ENCODE measurements around the gene ADAT2. TPM values are rescaled to one million over a fixed set of nuclear protein-coding genes. Genes with fewer than 3 reads are reported as not detected.

The ADAT2 gene
- total and polyA plus RNA-seq, 2 of the 13 experiments (the other 11 are each of a cell fraction or from before 2014, with no cell fraction given) = 10.5 to 18.3 TPM

DNA sequence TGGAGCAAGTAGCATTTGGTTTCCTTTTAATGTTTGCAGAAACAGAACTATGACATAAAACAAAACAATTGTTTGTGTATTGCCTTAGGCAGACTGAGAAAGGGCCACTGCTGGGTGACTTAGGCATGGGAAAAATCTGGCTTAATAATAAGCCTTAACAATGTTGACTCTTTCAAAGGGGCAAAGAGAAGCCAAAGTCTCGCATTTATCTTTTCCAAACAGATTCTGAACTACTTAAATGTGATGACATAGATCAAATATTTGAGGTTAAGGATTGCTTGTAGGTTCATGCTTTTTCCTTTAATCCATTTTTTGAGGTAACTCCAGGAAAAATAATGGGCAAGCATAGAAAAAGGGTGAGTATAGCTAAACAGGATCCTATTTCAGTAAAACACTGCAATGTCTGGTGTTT lies 39.6 kb downstream of the ADAT2 start (continued):
- TF ChIP-seq HNF4G (IDR thresholded peaks at IDR 0.05; ENCODE audit: borderline replicate concordance, low read depth, low read length) = peak; percentile 77
- TF ChIP-seq HNF4G (CRISPR knock-in tag; IDR thresholded peaks at IDR 0.05; ENCODE audit: borderline replicate concordance, low read depth) = no peak
- TF ChIP-seq, protein P1, sequence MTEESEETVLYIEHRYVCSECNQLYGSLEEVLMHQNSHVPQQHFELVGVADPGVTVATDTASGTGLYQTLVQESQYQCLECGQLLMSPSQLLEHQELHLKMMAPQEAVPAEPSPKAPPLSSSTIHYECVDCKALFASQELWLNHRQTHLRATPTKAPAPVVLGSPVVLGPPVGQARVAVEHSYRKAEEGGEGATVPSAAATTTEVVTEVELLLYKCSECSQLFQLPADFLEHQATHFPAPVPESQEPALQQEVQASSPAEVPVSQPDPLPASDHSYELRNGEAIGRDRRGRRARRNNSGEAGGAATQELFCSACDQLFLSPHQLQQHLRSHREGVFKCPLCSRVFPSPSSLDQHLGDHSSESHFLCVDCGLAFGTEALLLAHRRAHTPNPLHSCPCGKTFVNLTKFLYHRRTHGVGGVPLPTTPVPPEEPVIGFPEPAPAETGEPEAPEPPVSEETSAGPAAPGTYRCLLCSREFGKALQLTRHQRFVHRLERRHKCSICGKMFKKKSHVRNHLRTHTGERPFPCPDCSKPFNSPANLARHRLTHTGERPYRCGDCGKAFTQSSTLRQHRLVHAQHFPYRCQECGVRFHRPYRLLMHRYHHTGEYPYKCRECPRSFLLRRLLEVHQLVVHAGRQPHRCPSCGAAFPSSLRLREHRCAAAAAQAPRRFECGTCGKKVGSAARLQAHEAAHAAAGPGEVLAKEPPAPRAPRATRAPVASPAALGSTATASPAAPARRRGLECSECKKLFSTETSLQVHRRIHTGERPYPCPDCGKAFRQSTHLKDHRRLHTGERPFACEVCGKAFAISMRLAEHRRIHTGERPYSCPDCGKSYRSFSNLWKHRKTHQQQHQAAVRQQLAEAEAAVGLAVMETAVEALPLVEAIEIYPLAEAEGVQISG (CRISPR knock-in tag; IDR thresholded peaks at IDR 0.05) = no peak
- TF ChIP-seq RCOR2 (CRISPR knock-in tag; IDR thresholded peaks at IDR 0.05) = peak; percentile 91
- no peak for TF ChIP-seq JARID2 (CRISPR knock-in tag; IDR thresholded peaks at IDR 0.05; ENCODE audit: insufficient replicate concordance)
- peak; percentile 86 for TF ChIP-seq PPARG (CRISPR knock-in tag; conservative IDR thresholded peaks at IDR 0.05)
- TF ChIP-seq HDAC1 (CRISPR knock-in tag; IDR thresholded peaks at IDR 0.05) = peak; percentile 72
- TF ChIP-seq CCDC6 (CRISPR knock-in tag; IDR thresholded peaks at IDR 0.05) = no peak
- TF ChIP-seq GATA4 (IDR thresholded peaks at IDR 0.05; ENCODE audit: borderline replicate concordance, low read depth) = peak; percentile 54; the same call in 1 of the 2 replicates
- TF ChIP-seq NR2F2 (IDR thresholded peaks at IDR 0.05; ENCODE audit: borderline replicate concordance, low read depth) = peak; percentile 97
- TF ChIP-seq ZNF225 (CRISPR knock-in tag; IDR thresholded peaks at IDR 0.05) = no peak
- no peak for TF ChIP-seq YEATS2 (CRISPR knock-in tag; IDR thresholded peaks at IDR 0.05; ENCODE audit: borderline replicate concordance)
- TF ChIP-seq NFKB2 (CRISPR knock-in tag; IDR thresholded peaks at IDR 0.05; ENCODE audit: borderline replicate concordance) = no peak
- TF ChIP-seq, protein P2, sequence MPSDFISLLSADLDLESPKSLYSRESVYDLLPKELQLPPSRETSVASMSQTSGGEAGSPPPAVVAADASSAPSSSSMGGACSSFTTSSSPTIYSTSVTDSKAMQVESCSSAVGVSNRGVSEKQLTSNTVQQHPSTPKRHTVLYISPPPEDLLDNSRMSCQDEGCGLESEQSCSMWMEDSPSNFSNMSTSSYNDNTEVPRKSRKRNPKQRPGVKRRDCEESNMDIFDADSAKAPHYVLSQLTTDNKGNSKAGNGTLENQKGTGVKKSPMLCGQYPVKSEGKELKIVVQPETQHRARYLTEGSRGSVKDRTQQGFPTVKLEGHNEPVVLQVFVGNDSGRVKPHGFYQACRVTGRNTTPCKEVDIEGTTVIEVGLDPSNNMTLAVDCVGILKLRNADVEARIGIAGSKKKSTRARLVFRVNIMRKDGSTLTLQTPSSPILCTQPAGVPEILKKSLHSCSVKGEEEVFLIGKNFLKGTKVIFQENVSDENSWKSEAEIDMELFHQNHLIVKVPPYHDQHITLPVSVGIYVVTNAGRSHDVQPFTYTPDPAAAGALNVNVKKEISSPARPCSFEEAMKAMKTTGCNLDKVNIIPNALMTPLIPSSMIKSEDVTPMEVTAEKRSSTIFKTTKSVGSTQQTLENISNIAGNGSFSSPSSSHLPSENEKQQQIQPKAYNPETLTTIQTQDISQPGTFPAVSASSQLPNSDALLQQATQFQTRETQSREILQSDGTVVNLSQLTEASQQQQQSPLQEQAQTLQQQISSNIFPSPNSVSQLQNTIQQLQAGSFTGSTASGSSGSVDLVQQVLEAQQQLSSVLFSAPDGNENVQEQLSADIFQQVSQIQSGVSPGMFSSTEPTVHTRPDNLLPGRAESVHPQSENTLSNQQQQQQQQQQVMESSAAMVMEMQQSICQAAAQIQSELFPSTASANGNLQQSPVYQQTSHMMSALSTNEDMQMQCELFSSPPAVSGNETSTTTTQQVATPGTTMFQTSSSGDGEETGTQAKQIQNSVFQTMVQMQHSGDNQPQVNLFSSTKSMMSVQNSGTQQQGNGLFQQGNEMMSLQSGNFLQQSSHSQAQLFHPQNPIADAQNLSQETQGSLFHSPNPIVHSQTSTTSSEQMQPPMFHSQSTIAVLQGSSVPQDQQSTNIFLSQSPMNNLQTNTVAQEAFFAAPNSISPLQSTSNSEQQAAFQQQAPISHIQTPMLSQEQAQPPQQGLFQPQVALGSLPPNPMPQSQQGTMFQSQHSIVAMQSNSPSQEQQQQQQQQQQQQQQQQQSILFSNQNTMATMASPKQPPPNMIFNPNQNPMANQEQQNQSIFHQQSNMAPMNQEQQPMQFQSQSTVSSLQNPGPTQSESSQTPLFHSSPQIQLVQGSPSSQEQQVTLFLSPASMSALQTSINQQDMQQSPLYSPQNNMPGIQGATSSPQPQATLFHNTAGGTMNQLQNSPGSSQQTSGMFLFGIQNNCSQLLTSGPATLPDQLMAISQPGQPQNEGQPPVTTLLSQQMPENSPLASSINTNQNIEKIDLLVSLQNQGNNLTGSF (CRISPR knock-in tag; IDR thresholded peaks at IDR 0.05) = no peak
- TF ChIP-seq GATAD2A (CRISPR knock-in tag; IDR thresholded peaks at IDR 0.05) = peak; percentile 97
- TF ChIP-seq, protein P3, sequence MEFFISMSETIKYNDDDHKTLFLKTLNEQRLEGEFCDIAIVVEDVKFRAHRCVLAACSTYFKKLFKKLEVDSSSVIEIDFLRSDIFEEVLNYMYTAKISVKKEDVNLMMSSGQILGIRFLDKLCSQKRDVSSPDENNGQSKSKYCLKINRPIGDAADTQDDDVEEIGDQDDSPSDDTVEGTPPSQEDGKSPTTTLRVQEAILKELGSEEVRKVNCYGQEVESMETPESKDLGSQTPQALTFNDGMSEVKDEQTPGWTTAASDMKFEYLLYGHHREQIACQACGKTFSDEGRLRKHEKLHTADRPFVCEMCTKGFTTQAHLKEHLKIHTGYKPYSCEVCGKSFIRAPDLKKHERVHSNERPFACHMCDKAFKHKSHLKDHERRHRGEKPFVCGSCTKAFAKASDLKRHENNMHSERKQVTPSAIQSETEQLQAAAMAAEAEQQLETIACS (CRISPR knock-in tag; IDR thresholded peaks at IDR 0.05) = no peak
- no peak for TF ChIP-seq TSC22D2 (CRISPR knock-in tag; IDR thresholded peaks at IDR 0.05; ENCODE audit: borderline replicate concordance)
- TF ChIP-seq HMG20B (CRISPR knock-in tag; conservative IDR thresholded peaks at IDR 0.05) = peak; percentile 97
- TF ChIP-seq SP5 (CRISPR knock-in tag; IDR thresholded peaks at IDR 0.05; ENCODE audit: borderline replicate concordance, low read depth) = peak; percentile 74
- no peak for TF ChIP-seq U2AF2 (IDR thresholded peaks at IDR 0.05; ENCODE audit: low read depth, low read length)
- peak; percentile 92 for TF ChIP-seq NCOA2 (CRISPR knock-in tag; IDR thresholded peaks at IDR 0.05)
- no peak for TF ChIP-seq ZNF274 (CRISPR knock-in tag; IDR thresholded peaks at IDR 0.05)
- peak; percentile 57; the same call in 1 of the 2 replicates for TF ChIP-seq ZBTB7B (CRISPR knock-in tag; IDR thresholded peaks at IDR 0.05)
